ENCODE measurements around the gene DRD3. TPM values are rescaled to one million over a fixed set of nuclear protein-coding genes. Genes with fewer than 3 reads are reported as not detected.

DRD3 gene
- total RNA-seq, 1 experiment from 2014 or later = not detected

DNA sequence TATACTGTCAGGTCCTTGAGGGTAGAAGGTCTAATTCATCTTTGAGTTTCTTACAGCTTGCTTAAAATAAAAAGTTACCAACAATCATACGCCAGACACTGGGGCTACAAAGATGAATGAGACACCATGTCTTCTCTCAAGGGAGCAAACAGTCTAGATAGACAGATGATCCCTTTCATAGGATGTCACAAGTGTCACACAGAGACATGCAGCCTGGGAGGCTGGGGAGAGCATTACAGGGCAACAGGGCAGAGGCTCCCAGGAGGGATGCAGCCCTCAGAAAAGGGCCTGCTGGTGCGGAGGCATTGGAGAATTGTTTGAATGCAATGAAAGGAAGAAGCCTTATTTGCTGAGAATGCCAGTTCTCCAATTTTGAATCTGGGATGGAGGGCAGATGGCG is 39.0 kb downstream of the DRD3 start:
- no peak overlapping the region for H4K8ac ChIP-seq (replicated peaks; ENCODE audit: insufficient read length, low read depth, low read length)
- no peak for DNase-seq
- H3K4ac ChIP-seq (ENCODE audit: low read depth, low read length) = no peak overlapping the region
- no peak overlapping the region for H4K5ac ChIP-seq (ENCODE audit: insufficient read length, low read depth, low read length)
- H2BK20ac ChIP-seq (ENCODE audit: low read depth, low read length, poor library complexity, severe bottlenecking) = no peak overlapping the region
- Mint-ChIP-seq H3K9me3 (no peaks in the 10 kb centered on the region; a peak in 1 of 5 replicates), H3K36me3 (ENCODE audit: insufficient read depth in 1 of 3, low read depth in 3 of 3) (no peaks in the 10 kb centered on the region; a peak in 1 of 7 replicates), H3K4me1 (peaks cover 0 to 8% of the 10 kb centered on the region in 2 experiments; a peak in 1 of 4 replicates), H3K27ac (no peak overlapping the region), H3K4me3 (no peak overlapping the region), H3K27me3 (ENCODE audit: low read depth) (no peaks in the 10 kb centered on the region)
- H2BK5ac ChIP-seq (ENCODE audit: insufficient read length, low read length) = no peak overlapping the region
- H4K91ac ChIP-seq (ENCODE audit: insufficient read length, low read depth, low read length) = no peak overlapping the region
- H4K20me1 ChIP-seq (ENCODE audit: control insufficient read depth, insufficient read depth, insufficient read length) = no peaks in the 10 kb centered on the region
- WGBS (ENCODE audit: extremely low coverage, insufficient read length, low lambda C conversion rate) = no CpG with 5 or more reads among the region's 3 CpGs
- H2BK15ac ChIP-seq (ENCODE audit: low read depth, low read length) = no peak overlapping the region
- H3K79me1 ChIP-seq (ENCODE audit: insufficient read depth, low read depth, low read length, poor library complexity, severe bottlenecking) = no peaks in the 10 kb centered on the region
- no peak overlapping the region for H2BK12ac ChIP-seq (ENCODE audit: insufficient read length, low read depth, low read length)
- no peak overlapping the region for H3K23ac ChIP-seq (ENCODE audit: insufficient read length, low read depth, low read length)
- no peaks in the 10 kb centered on the region for H3K79me2 ChIP-seq (ENCODE audit: insufficient read depth, low read length)
- TF ChIP-seq, protein P1, sequence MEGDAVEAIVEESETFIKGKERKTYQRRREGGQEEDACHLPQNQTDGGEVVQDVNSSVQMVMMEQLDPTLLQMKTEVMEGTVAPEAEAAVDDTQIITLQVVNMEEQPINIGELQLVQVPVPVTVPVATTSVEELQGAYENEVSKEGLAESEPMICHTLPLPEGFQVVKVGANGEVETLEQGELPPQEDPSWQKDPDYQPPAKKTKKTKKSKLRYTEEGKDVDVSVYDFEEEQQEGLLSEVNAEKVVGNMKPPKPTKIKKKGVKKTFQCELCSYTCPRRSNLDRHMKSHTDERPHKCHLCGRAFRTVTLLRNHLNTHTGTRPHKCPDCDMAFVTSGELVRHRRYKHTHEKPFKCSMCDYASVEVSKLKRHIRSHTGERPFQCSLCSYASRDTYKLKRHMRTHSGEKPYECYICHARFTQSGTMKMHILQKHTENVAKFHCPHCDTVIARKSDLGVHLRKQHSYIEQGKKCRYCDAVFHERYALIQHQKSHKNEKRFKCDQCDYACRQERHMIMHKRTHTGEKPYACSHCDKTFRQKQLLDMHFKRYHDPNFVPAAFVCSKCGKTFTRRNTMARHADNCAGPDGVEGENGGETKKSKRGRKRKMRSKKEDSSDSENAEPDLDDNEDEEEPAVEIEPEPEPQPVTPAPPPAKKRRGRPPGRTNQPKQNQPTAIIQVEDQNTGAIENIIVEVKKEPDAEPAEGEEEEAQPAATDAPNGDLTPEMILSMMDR (conservative IDR thresholded peaks at IDR 0.05) = no peak
- no peak overlapping the region for H3K27ac ChIP-seq (ENCODE audit: insufficient read length, low read depth, low read length)
- no peak overlapping the region for H3T11ph ChIP-seq (ENCODE audit: low read length)
- H3K14ac ChIP-seq (ENCODE audit: insufficient read depth, low read length) = no peak overlapping the region
- no peaks in the 10 kb centered on the region for H3K9me3 ChIP-seq (ENCODE audit: control insufficient read depth, low read depth, low read length)
- H2AFZ ChIP-seq (ENCODE audit: low read length) = no peak overlapping the region
- H3K18ac ChIP-seq (ENCODE audit: insufficient read length, low read depth, low read length) = no peak overlapping the region
- H3K9ac ChIP-seq (ENCODE audit: extremely low read depth, insufficient read length, low read length) = no peak overlapping the region
- no peaks in the 10 kb centered on the region for H3K4me1 ChIP-seq (ENCODE audit: insufficient read depth, low read length)
- H3K23me2 ChIP-seq (ENCODE audit: insufficient read length, low read depth, low read length, poor library complexity, severe bottlenecking) = no peaks in the 10 kb centered on the region
- H3K56ac ChIP-seq (ENCODE audit: insufficient read length, low read depth, low read length) = no peak overlapping the region
- no peak overlapping the region for H2AK5ac ChIP-seq (ENCODE audit: insufficient read length, low read length)
- no peaks in the 10 kb centered on the region for H3K27me3 ChIP-seq (ENCODE audit: insufficient read depth, low read length)
- no peak overlapping the region for H2BK120ac ChIP-seq (ENCODE audit: low read depth, low read length, poor library complexity, severe bottlenecking)
- no peak overlapping the region for H3K4me2 ChIP-seq (ENCODE audit: insufficient read depth, insufficient read length, low read length)

Measured in H9 (cell line).